Activated naive CD8-positive, alpha-beta T cell treated with anti-CD3 and anti-CD28 coated beads, Interleukin-2, amount 50 U/mL, for 24 hours (primary cell): ENCODE results near the gene RDH12.

ENCODE experiments used
- ATAC-seq: fragments of 150-1000 bp; cut with Tn5 transposase; one replicate; pipeline ENCODE4 v1.10.0; 2021
- DNase-seq: peaks from one replicate; pipeline ENCODE4 v3.0.0; 2021
- H3K27ac Mint-ChIP-seq: one replicate; pipeline ENCODE4 v1.8.0; 2021; ENCODE audit warnings: mild to moderate bottlenecking, mixed read lengths
- H3K27me3 Mint-ChIP-seq: one replicate; pipeline ENCODE4 v1.8.0; 2021; ENCODE audit warnings: mixed read lengths
- H3K36me3 Mint-ChIP-seq: one replicate; pipeline ENCODE4 v1.8.0; 2021; ENCODE audit warnings: low read depth, mixed read lengths
- H3K4me1 Mint-ChIP-seq: one replicate; pipeline ENCODE4 v1.8.0; 2021; ENCODE audit warnings: mixed read lengths
- H3K4me3 Mint-ChIP-seq: one replicate; pipeline ENCODE4 v1.8.0; 2021; ENCODE audit warnings: mild to moderate bottlenecking, moderate library complexity, mixed read lengths
- H3K9me3 Mint-ChIP-seq: one replicate; pipeline ENCODE4 v1.8.0; 2021; ENCODE audit warnings: mixed read lengths

The RDH12 gene

GRCh38 chr14:67721875-67722274 is 20.2 kb downstream of the RDH12 start:
- Mint-ChIP-seq H3K9me3 (no peaks in the 10 kb centered on the region), H3K4me1 (peaks cover 4% of the 10 kb centered on the region), H3K36me3 (no peaks in the 10 kb centered on the region), H3K27me3 (peaks cover 33% of the 10 kb centered on the region), H3K4me3 (no peak overlapping the region), H3K27ac (no peak overlapping the region)
- no peak for ATAC-seq
- no peak for DNase-seq

GRCh38 chr14:67722293-67722692 is 20.6 kb downstream of the RDH12 start:
- Mint-ChIP-seq H3K36me3 (no peaks in the 10 kb centered on the region), H3K27me3 (peaks cover 33% of the 10 kb centered on the region), H3K4me1 (peaks cover 4% of the 10 kb centered on the region), H3K9me3 (no peaks in the 10 kb centered on the region), H3K27ac (no peak overlapping the region), H3K4me3 (no peak overlapping the region)
- no peak for ATAC-seq
- no peak for DNase-seq

DNA sequence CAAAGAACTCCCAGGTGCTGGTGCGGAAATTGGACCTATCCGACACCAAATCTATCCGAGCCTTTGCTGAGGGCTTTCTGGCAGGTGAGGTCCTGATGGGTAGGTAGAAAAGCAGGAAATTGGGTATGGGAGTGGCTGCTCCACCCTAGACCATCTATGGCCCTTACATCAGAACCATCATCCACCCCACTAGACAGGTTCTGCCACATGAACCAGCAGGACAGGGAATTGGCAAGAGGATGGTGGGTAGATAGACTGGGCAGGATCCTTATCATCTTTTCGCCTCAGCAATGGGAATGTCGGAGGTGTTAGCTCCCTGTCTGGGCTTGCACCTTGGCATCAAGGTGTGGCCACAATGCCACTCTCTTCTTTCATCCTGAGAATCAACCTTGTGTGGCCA is 23.5 kb downstream of the RDH12 start:
- no peak overlapping the region for H3K4me3 Mint-ChIP-seq
- H3K9me3 Mint-ChIP-seq, result no peaks in the 10 kb centered on the region
- H3K27ac Mint-ChIP-seq, result no peak overlapping the region
- no peaks in the 10 kb centered on the region for H3K36me3 Mint-ChIP-seq
- ATAC-seq (no peak), DNase-seq (no peak)
- H3K27me3 Mint-ChIP-seq, result peaks cover 32% of the 10 kb centered on the region
- H3K4me1 Mint-ChIP-seq, result peaks cover 3% of the 10 kb centered on the region

DNA sequence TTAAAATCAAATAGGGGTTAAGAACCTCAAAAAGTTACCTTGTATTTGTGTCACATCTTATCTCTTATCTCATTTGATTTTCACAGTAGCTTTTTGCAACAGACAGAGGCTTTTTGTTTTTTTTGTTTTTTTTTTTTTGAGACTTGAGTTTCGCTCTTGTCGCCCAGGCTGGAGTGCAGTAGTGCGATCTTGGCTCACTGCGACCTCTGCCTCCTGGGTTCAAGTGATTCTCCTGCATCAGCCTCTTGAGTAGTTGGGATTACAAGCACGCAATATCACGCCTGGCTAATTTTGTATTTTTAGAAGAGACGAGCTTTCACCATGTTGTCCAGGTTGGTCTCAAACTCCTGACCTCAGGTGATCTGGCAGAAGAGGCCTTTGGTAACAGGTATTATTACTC is 25.7 kb downstream of the RDH12 start:
- no peak for DNase-seq
- no peaks in the 10 kb centered on the region for H3K36me3 Mint-ChIP-seq
- H3K4me1 Mint-ChIP-seq, result peaks cover 2% of the 10 kb centered on the region
- ATAC-seq, result no peak
- H3K27ac Mint-ChIP-seq, result no peak overlapping the region
- H3K27me3 Mint-ChIP-seq, result peaks cover 23% of the 10 kb centered on the region
- H3K9me3 Mint-ChIP-seq, result no peaks in the 10 kb centered on the region
- H3K4me3 Mint-ChIP-seq, result no peak overlapping the region

GRCh38 chr14:67728258-67728657 is 26.6 kb downstream of the RDH12 start:
- H3K4me3 Mint-ChIP-seq, result no peak overlapping the region
- DNase-seq (no peak), ATAC-seq (no peak)
- no peaks in the 10 kb centered on the region for H3K4me1 Mint-ChIP-seq
- H3K27me3 Mint-ChIP-seq, result peaks cover 15% of the 10 kb centered on the region
- no peaks in the 10 kb centered on the region for H3K9me3 Mint-ChIP-seq
- H3K36me3 Mint-ChIP-seq, result no peaks in the 10 kb centered on the region
- no peak overlapping the region for H3K27ac Mint-ChIP-seq

GRCh38 chr14:67729072-67729885 is 27.6 kb downstream of the RDH12 start:
- Mint-ChIP-seq H3K9me3 (no peaks in the 10 kb centered on the region), H3K4me1 (no peaks in the 10 kb centered on the region), H3K36me3 (no peaks in the 10 kb centered on the region), H3K27me3 (peaks cover 6% of the 10 kb centered on the region), H3K4me3 (no peak overlapping the region), H3K27ac (no peak overlapping the region)
- DNase-seq, result no peak
- no peak for ATAC-seq

GRCh38 chr14:67733616-67734015 is 31.9 kb downstream of the RDH12 start:
- Mint-ChIP-seq H3K27me3 (no peaks in the 10 kb centered on the region), H3K4me3 (no peak overlapping the region), H3K9me3 (no peaks in the 10 kb centered on the region), H3K4me1 (no peaks in the 10 kb centered on the region), H3K36me3 (no peaks in the 10 kb centered on the region), H3K27ac (no peak overlapping the region)
- ATAC-seq, result no peak
- no peak for DNase-seq

GRCh38 chr14:67734675-67735074 is 33.0 kb downstream of the RDH12 start:
- no peaks in the 10 kb centered on the region for H3K27me3 Mint-ChIP-seq
- no peak for DNase-seq
- H3K9me3 Mint-ChIP-seq, result no peaks in the 10 kb centered on the region
- no peaks in the 10 kb centered on the region for H3K36me3 Mint-ChIP-seq
- no peak overlapping the region for H3K27ac Mint-ChIP-seq
- no peaks in the 10 kb centered on the region for H3K4me1 Mint-ChIP-seq
- ATAC-seq, result no peak
- no peak overlapping the region for H3K4me3 Mint-ChIP-seq

DNA sequence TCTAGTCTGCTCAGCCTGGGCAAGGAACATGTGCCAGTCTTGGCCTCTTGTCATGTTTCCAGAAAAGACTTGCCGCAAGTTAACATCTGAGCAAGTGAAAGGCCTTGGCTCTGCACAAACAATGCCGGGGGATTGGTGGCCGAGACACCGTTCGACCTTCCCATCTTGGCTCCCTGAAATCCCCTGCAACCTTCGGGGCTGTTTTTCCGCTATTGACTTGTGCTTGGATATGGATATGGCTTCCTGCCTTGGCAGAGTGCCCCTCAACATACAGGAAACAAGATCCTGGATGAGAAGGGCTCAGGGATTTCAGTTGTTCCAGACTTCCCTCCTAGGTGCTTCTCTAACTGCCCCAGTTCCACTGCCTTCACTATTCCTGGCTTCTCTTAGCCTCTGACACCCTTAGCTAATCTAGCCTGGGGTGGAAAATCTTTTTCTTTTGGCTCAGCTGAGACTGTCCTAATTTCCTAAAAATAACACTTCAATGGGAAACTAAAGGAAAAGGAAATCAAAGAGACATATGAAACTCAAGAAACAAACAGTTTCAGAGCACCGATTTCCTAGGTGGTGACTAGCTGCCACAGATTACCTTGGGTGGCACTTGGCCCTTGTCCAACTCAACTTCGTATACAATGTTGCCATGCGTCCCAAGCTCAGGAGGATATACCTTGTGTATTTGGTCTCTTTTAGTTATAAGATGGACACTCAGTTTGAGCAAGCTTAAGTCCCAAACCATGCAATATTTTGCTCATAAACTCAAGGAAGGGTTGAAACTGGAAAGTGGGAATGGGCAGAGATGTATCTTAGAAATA is 33.9 kb downstream of the RDH12 start:
- H3K4me3 Mint-ChIP-seq, result no peak overlapping the region
- no peaks in the 10 kb centered on the region for H3K36me3 Mint-ChIP-seq
- ATAC-seq (no peak), DNase-seq (no peak)
- no peaks in the 10 kb centered on the region for H3K27me3 Mint-ChIP-seq
- H3K4me1 Mint-ChIP-seq, result no peaks in the 10 kb centered on the region
- H3K27ac Mint-ChIP-seq, result no peak overlapping the region
- no peaks in the 10 kb centered on the region for H3K9me3 Mint-ChIP-seq

- Mint-ChIP-seq H3K27me3 (no peaks in the 10 kb centered on the region), H3K4me1 (no peaks in the 10 kb centered on the region), H3K36me3 (no peaks in the 10 kb centered on the region), H3K9me3 (no peaks in the 10 kb centered on the region), H3K27ac (no peak overlapping the region), H3K4me3 (no peak overlapping the region)
- no peak for ATAC-seq
- DNase-seq, result no peak
Measured at GRCh38 chr14:67736771-67737170, 35.1 kb downstream of the RDH12 start.

GRCh38 chr14:67738740-67739504 is 37.2 kb downstream of the RDH12 start:
- no peaks in the 10 kb centered on the region for H3K27me3 Mint-ChIP-seq
- no peak overlapping the region for H3K27ac Mint-ChIP-seq
- ATAC-seq (peak; percentile 43), DNase-seq (no peak)
- H3K4me1 Mint-ChIP-seq, result no peaks in the 10 kb centered on the region
- no peaks in the 10 kb centered on the region for H3K9me3 Mint-ChIP-seq
- H3K36me3 Mint-ChIP-seq, result no peaks in the 10 kb centered on the region
- H3K4me3 Mint-ChIP-seq, result no peak overlapping the region

DNA sequence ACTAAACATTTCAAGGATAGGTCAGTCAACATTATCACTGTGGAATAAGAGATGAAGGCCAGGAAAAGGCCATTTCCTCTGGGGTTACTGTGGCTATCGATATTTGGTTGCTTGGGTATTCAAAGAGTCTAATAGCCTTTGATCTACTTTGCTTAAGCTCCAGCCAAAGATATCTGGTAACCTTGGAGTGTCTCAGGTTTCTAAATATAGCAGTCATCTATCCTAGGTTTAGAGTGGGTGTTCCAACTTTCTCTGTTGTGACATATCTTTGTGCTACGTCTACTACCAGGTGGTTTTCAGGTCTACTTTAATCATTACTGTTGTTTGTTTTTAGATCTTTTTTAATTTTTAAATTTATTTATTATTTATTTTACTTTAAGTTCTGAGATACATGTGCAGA is 42.4 kb downstream of the RDH12 start:
- H3K36me3 Mint-ChIP-seq, result peaks cover 23% of the 10 kb centered on the region
- no peak overlapping the region for H3K27ac Mint-ChIP-seq
- H3K4me1 Mint-ChIP-seq, result peaks cover 16% of the 10 kb centered on the region
- no peaks in the 10 kb centered on the region for H3K27me3 Mint-ChIP-seq
- DNase-seq (no peak), ATAC-seq (no peak)
- no peak overlapping the region for H3K4me3 Mint-ChIP-seq
- no peaks in the 10 kb centered on the region for H3K9me3 Mint-ChIP-seq

DNA sequence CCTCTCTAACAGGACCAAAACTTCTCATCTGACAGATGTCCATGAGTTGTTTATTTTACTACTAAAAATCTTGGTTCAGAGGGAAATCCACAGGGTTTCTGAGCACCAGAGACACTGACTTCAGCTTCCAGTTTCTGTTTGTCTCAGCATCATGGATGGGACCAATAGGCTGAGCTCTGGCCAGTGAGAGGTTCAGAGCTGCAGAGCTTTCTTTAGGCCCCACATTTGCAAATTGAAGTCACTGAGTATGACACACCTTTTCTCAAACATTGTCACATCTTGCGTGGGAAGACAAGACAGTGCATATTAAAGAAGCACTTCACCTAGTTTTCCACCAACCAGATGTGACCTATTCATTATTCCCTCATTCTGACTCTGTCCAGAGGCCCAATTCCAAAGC is 45.2 kb downstream of the RDH12 start:
- Mint-ChIP-seq H3K27me3 (no peaks in the 10 kb centered on the region), H3K27ac (no peak overlapping the region), H3K4me3 (no peak overlapping the region), H3K36me3 (peaks cover 30% of the 10 kb centered on the region), H3K9me3 (no peaks in the 10 kb centered on the region), H3K4me1 (peaks cover 16% of the 10 kb centered on the region)
- ATAC-seq (peak; percentile 83), DNase-seq (peak; percentile 5)

DNA sequence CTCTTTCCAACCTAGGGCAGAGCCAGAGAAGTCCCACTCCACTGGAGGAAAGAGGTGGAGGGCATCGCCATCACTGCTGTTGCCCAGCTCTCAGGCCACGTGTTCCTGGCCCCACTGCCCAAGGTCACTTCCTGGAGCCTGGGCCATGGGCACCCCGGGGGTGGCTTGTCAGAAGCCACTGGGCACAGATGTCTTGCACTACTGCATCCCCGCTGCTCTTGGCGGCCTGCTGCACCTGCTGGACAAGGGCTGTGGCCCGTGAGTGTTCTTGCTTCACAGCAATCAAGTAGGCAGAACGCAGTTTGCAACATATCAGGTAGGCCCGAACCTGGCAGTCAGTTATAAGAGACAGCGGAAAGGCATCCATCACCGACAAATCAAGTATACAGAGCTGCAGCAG is 46.6 kb downstream of the RDH12 start:
- no peak overlapping the region for H3K27ac Mint-ChIP-seq
- ATAC-seq, result no peak

More for the DNA sequence above, 46.6 kb downstream of the RDH12 start:
- no peaks in the 10 kb centered on the region for H3K9me3 Mint-ChIP-seq
- H3K27me3 Mint-ChIP-seq, result no peaks in the 10 kb centered on the region
- peaks cover 39% of the 10 kb centered on the region for H3K36me3 Mint-ChIP-seq
- H3K4me3 Mint-ChIP-seq, result no peak overlapping the region
- peaks cover 16% of the 10 kb centered on the region for H3K4me1 Mint-ChIP-seq
- DNase-seq, result no peak
